ENCODE data around the gene HECTD2.

DNA sequence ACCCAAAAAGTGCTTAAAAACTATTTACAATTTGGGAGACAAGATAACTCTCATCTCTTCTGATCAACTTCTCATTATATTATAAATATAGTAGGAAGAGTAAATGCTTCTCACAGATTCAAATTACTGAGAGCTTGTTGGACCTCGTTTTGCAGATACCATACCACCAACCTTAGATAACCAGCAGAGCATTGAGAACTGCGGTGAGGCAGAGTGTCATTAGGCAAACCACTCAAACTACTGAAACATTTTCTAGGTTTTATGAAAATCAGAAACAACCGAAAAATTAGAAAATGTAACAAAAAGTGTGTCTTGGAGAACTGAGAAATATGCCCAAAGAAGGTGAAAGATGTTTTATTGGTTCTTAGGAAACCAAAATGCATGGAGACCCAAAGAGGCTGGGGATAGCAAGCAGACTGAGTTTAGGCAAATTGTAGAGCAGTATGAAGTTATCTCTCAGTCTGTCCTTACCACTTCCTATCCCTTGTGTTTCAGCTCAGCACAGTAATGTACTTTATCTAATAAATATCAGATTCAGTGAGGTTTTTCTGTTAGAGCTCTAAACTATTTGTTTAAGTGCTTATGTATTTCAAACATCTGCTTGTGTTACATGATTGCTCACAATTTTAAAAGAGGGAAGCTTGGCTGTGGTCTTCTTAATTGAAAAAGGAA is 77.9 kb downstream of the HECTD2 start:
- TF ChIP-seq, protein P1, sequence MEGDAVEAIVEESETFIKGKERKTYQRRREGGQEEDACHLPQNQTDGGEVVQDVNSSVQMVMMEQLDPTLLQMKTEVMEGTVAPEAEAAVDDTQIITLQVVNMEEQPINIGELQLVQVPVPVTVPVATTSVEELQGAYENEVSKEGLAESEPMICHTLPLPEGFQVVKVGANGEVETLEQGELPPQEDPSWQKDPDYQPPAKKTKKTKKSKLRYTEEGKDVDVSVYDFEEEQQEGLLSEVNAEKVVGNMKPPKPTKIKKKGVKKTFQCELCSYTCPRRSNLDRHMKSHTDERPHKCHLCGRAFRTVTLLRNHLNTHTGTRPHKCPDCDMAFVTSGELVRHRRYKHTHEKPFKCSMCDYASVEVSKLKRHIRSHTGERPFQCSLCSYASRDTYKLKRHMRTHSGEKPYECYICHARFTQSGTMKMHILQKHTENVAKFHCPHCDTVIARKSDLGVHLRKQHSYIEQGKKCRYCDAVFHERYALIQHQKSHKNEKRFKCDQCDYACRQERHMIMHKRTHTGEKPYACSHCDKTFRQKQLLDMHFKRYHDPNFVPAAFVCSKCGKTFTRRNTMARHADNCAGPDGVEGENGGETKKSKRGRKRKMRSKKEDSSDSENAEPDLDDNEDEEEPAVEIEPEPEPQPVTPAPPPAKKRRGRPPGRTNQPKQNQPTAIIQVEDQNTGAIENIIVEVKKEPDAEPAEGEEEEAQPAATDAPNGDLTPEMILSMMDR (IDR thresholded peaks at IDR 0.05), result no peak
- TF ChIP-seq POLR2A (IDR thresholded peaks at IDR 0.05) (no peak), POLR2AphosphoS5 (IDR thresholded peaks at IDR 0.05) (no peak)

All from sigmoid colon (tissue), 4 donors.